Nucleus accumbens (tissue), 56 donors: ENCODE results near the gene SUSD2.
"Not testable (repeated sequence)": the region's sequence is repeated elsewhere in the genome, so short reads cannot be mapped to it uniquely, and the experiment has no call there.

Experiments used
- DNase-seq, 56 donors: peaks; one replicate each; lab custom pipeline; 2025; lab: John Stamatoyannopoulos, UW

SUSD2 gene

GRCh38 chr22:24186352-24186740, 5.1 kb downstream of the SUSD2 start:
- DNase-seq = no peak

- no peak for DNase-seq
Observed at GRCh38 chr22:24186892-24187670, 5.8 kb downstream of the SUSD2 start.

- DNase-seq = no peak
Observed at GRCh38 chr22:24187731-24188644, 6.7 kb downstream of the SUSD2 start.

GRCh38 chr22:24188705-24189248, 7.5 kb downstream of the SUSD2 start:
- DNase-seq = no peak

GRCh38 chr22:24189249-24190158, 8.2 kb downstream of the SUSD2 start:
- peak in 32 of 56 donors; percentile 6 to 66 (median 18) for DNase-seq

- no peak for DNase-seq
Observed at GRCh38 chr22:24190159-24190540, 8.9 kb downstream of the SUSD2 start.

- no peak for DNase-seq
Observed at GRCh38 chr22:24190596-24191208, 9.4 kb downstream of the SUSD2 start.

GRCh38 chr22:24191381-24191841, 10.1 kb downstream of the SUSD2 start:
- no peak for DNase-seq

- no peak for DNase-seq
Observed at GRCh38 chr22:24191893-24192292, 10.6 kb downstream of the SUSD2 start.

GRCh38 chr22:24198682-24199052, 17.4 kb downstream of the SUSD2 start:
- no peak for DNase-seq

- DNase-seq = no peak
Observed at GRCh38 chr22:24200619-24201212, 19.4 kb downstream of the SUSD2 start.

- DNase-seq = no peak
Observed at GRCh38 chr22:24201681-24202614, 20.7 kb downstream of the SUSD2 start.

- DNase-seq = not testable (repeated sequence)
Observed at GRCh38 chr22:24203856-24204255, 22.6 kb downstream of the SUSD2 start.

GRCh38 chr22:24205438-24206195, 24.3 kb downstream of the SUSD2 start:
- DNase-seq = no peak

- DNase-seq = not testable (repeated sequence)
Observed at GRCh38 chr22:24206460-24207263, 25.4 kb downstream of the SUSD2 start.

GRCh38 chr22:24207264-24208011, 26.2 kb downstream of the SUSD2 start:
- DNase-seq = no peak
